ENCODE results near the gene FGD3. TPM values are rescaled to one million over a fixed set of nuclear protein-coding genes. Genes with fewer than 3 reads are reported as not detected.

FGD3 gene
- total and polyA plus RNA-seq, 2 of the 8 experiments (the other 6 are each of a cell fraction or from before 2014, with no cell fraction given) = 1.4 to 1.9 TPM

- Histone ChIP-seq H3K23me2 (ENCODE audit: low read depth, low read length) (no peaks in the 10 kb centered on the region), H2AFZ (ENCODE audit: low read length) (no peak overlapping the region), H3K27me3 (replicated peaks in 1 of 4; ENCODE audit: control insufficient read depth in 3 of 4, extremely low read depth in 1 of 4, insufficient read depth in 3 of 4, low read length in 3 of 4) (no peaks in the 10 kb centered on the region), H3K18ac (ENCODE audit: extremely low read depth, low read length) (no peak overlapping the region), H3K4ac (replicated peaks; ENCODE audit: insufficient read length, low read depth, low read length) (no peak overlapping the region), H3K9ac (replicated peaks in 1 of 4; ENCODE audit: extremely low read depth in 1 of 4, low read depth in 3 of 4, low read length in 3 of 4) (no peak overlapping the region), H2BK20ac (ENCODE audit: low read length) (no peak overlapping the region), H2BK5ac (ENCODE audit: low read depth, low read length) (no peak overlapping the region), H3K56ac (replicated peaks; ENCODE audit: insufficient read length, low read depth, low read length) (no peak overlapping the region), H2BK15ac (ENCODE audit: low read length) (no peak overlapping the region), H3K27ac (ENCODE audit: low read depth, low read length) (no peak overlapping the region), H3K4me1 (replicated peaks in 1 of 4; ENCODE audit: control insufficient read depth in 3 of 4, insufficient read depth in 4 of 4, low read length in 3 of 4) (peaks cover 0 to 5% (median 0%) of the 10 kb centered on the region in 4 experiments; a peak in 2 of 7 replicates), H3K79me2 (ENCODE audit: control insufficient read depth in 1 of 2, insufficient read depth in 2 of 2, low read length in 2 of 2) (no peaks in the 10 kb centered on the region), H4K91ac (replicated peaks; ENCODE audit: insufficient read length, low read length) (no peak overlapping the region), H3K36me3 (ENCODE audit: control insufficient read depth in 2 of 4, insufficient read depth in 4 of 4, low read length in 3 of 4) (peaks cover 0 to 4% (median 0%) of the 10 kb centered on the region in 4 experiments; a peak in 2 of 8 replicates), H2AK5ac (ENCODE audit: low read depth, low read length) (no peak overlapping the region), H3K9me3 (ENCODE audit: insufficient read depth in 2 of 2, low read depth in 1 of 2, low read length in 1 of 2) (peaks cover 41 to 49% of the 10 kb centered on the region in 2 experiments), H4K8ac (ENCODE audit: extremely low read depth, insufficient read depth, low read length) (no peak overlapping the region), H3K4me3 (ENCODE audit: extremely low read depth in 1 of 4, insufficient read depth in 2 of 4, low read depth in 3 of 4, low read length in 4 of 4) (no peak overlapping the region), H3K23ac (ENCODE audit: insufficient read length) (no peak overlapping the region), H4K5ac (ENCODE audit: insufficient read length, low read depth, low read length) (no peak overlapping the region), H3K79me1 (ENCODE audit: low read depth, low read length) (no peaks in the 10 kb centered on the region), H2BK12ac (ENCODE audit: low read depth, low read length) (no peak overlapping the region), H4K20me1 (replicated peaks in 1 of 2; ENCODE audit: control insufficient read depth in 1 of 2, insufficient read depth in 2 of 2, low read length in 2 of 2) (no peaks in the 10 kb centered on the region), H2BK120ac (replicated peaks; ENCODE audit: low read depth, low read length) (no peak overlapping the region), H3K4me2 (ENCODE audit: insufficient read depth in 1 of 2, low read depth in 2 of 2, low read length in 2 of 2) (no peak overlapping the region), H3K14ac (ENCODE audit: insufficient read length) (no peak overlapping the region)
- no peak for FAIRE-seq
- no peak for DNase-seq (ENCODE audit: low read depth in 1 of 2, low spot score in 2 of 2)
- CTCF ChIA-PET (ENCODE audit: partially characterized antibody) = interaction anchor here (1.0 to 1.6 kb wide), 2 partner anchors 11 to 19 kb away, joined by 4 read pairs; no protein-coding TSS in a partner anchor
- POLR2A ChIA-PET (ENCODE audit: partially characterized antibody) = no interaction called here
- 100% methylated on average over 3 of the region's 3 CpGs; no CpG with 5 or more reads in 1 of the 2 experiments for WGBS, 2 experiments (ENCODE audit: extremely low coverage in 1 of 2, insufficient coverage in 1 of 2, insufficient read length in 1 of 2, insufficient replicate concordance in 2 of 2, low coverage in 1 of 2, low lambda C conversion rate in 2 of 2, missing lambda C conversion rate in 1 of 2)
- TF ChIP-seq BRCA1 (IDR thresholded peaks at IDR 0.05; ENCODE audit: low read depth, low read length) (no peak), SP1 (IDR thresholded peaks at IDR 0.05; ENCODE audit: low read depth, low read length) (no peak), CBX8 (IDR thresholded peaks at IDR 0.05; ENCODE audit: borderline replicate concordance, low read depth, low read length) (no peak), KDM1A (IDR thresholded peaks at IDR 0.05; ENCODE audit: borderline replicate concordance, low read length) (no peak), TAF7 (optimal IDR thresholded peaks at IDR 0.05; ENCODE audit: borderline replicate concordance, low read depth, low read length) (no peak), RFX5 (IDR thresholded peaks at IDR 0.05; ENCODE audit: borderline replicate concordance, low read depth, low read length) (no peak), KDM4A (IDR thresholded peaks at IDR 0.05; ENCODE audit: low read depth, low read length, severe bottlenecking) (no peak), YY1 (IDR thresholded peaks at IDR 0.05; ENCODE audit: low read depth, low read length) (no peak), FOSL1 (IDR thresholded peaks at IDR 0.05; ENCODE audit: insufficient read depth, low read depth, low read length) (no peak), TEAD4 (IDR thresholded peaks at IDR 0.05; ENCODE audit: low read depth, low read length) (no peak), CHD2 (IDR thresholded peaks at IDR 0.05; ENCODE audit: low read length) (no peak), SUZ12 (IDR thresholded peaks at IDR 0.05; ENCODE audit: low read length) (no peak), CEBPB (IDR thresholded peaks at IDR 0.05; ENCODE audit: low read depth, low read length) (no peak), CTBP2 (IDR thresholded peaks at IDR 0.05; ENCODE audit: borderline replicate concordance, insufficient read depth, insufficient read length, low read length) (no peak), RBBP5 (IDR thresholded peaks at IDR 0.05; ENCODE audit: borderline replicate concordance, low read depth, low read length) (no peak), TBP (IDR thresholded peaks at IDR 0.05; ENCODE audit: low read depth, low read length) (no peak)
Observed at GRCh38 chr9:92984976-92985375, 37.7 kb downstream of the FGD3 start.

Measured in H1 (cell line).